Measurements from ENCODE around the gene CCDC187.
A peak's percentile ranks its signal among the peaks of the same experiment; 100 is the strongest.

Gene CCDC187

DNA sequence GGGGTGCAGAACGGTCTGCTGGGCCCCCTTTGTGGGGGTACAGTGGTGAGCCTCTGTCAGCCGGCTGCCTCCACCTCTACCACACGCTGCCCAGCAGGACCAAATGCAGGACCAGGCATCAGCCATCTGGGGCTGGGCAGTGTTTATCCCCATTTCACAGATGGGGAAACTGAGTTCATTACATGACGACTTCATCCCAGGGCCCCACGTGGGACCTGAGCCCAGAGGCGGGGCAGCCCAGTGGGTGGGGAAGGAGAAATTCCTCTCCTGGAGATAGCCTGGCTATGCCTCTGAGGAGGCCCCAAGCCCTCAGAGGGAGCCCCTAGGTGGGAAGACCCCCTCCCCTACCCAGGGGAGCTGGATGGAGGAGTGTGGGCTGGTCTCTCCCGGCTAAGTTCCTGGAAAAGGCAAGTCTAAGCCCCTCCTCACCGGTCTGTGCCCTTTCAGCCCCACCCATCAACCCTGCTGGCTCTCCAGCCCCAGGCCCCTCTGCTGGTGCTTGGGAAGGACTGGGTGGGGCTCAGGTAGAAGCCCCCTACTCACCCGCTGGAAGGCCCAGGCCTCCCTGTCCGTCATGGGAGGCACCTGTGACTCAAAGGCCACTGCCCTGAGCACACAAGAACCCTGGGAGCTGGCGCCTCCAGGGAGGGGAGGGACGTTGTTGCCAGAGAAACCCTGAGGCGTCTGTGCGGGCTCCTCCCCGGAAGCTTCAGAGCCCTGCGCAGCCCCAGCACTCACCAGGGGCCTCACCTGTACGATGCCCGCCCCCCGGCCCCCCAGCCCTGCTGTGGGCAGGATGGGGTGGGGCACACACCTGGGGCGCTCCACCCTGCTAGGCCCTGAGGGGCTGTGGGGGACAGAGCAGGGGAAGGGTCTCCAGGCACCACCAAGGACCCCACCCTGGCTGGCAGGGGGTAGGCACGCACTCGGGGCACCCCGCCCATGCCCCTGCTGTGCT, 7.4 kb upstream of the CCDC187 start:
- TF ChIP-seq CTCF (IDR thresholded peaks at IDR 0.05; ENCODE audit: insufficient read depth, low read depth, low read length, missing control alignments), result no peak
- peak; percentile 29 for DNase-seq (ENCODE audit: low read depth)
- no peak overlapping the region for H3K4me3 ChIP-seq (ENCODE audit: low read depth, low read length)

DNA sequence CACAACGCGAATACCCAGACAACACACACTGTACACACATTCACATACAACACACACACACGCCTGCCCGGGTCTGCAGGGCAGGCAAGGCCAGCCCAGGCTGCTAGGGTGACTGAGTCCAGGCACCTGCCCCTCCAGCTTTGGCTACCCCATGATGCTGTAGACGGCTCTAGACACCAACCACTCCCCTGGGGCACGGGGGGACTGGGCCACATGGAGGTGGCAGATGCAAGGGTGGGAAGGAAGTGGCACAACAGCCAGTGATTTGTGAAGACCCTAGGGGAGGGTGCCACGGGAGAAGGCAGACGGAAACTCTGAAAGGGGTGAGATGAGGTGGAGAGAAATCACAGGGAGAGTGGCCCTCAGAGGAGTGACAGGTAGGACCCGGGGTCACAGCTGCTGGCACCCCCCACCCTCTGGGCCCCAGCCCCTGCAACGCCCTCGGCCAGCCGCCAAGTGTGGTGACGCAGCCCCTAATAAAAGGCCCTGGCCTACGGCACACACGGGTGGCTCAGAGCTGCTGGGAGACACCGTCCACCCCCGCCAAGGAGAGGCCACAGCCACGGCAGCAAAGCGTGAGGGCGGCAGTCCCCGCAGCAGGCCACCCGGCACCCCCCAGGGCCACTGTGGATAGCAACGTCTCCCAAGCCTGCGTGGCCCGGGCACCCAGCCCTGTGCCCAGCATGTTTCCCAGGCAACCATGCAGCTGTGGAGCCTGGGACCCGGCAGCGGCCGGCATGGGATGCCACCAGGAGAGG, 6.6 kb upstream of the CCDC187 start:
- no peak overlapping the region for H3K4me3 ChIP-seq (ENCODE audit: low read depth, low read length)
- TF ChIP-seq CTCF (IDR thresholded peaks at IDR 0.05; ENCODE audit: insufficient read depth, low read depth, low read length, missing control alignments), result no peak
- no peak for DNase-seq (ENCODE audit: low read depth)

- DNase-seq (ENCODE audit: low read depth), result no peak
- no peak overlapping the region for H3K4me3 ChIP-seq (ENCODE audit: low read depth, low read length)
- no peak for TF ChIP-seq CTCF (IDR thresholded peaks at IDR 0.05; ENCODE audit: insufficient read depth, low read depth, low read length, missing control alignments)
Observed at GRCh38 chr9:136309806-136310220, 5.9 kb upstream of the CCDC187 start.

- H3K4me3 ChIP-seq (ENCODE audit: low read depth, low read length), result no peak overlapping the region
- TF ChIP-seq CTCF (IDR thresholded peaks at IDR 0.05; ENCODE audit: insufficient read depth, low read depth, low read length, missing control alignments), result no peak
- peak; percentile 49 for DNase-seq (ENCODE audit: low read depth)
Observed at GRCh38 chr9:136309101-136309801, 5.4 kb upstream of the CCDC187 start.

- H3K4me3 ChIP-seq (ENCODE audit: low read depth, low read length), result no peak overlapping the region
- no peak for DNase-seq (ENCODE audit: low read depth)
- no peak for TF ChIP-seq CTCF (IDR thresholded peaks at IDR 0.05; ENCODE audit: insufficient read depth, low read depth, low read length, missing control alignments)
Observed at GRCh38 chr9:136308702-136309053, 4.8 kb upstream of the CCDC187 start.

DNA sequence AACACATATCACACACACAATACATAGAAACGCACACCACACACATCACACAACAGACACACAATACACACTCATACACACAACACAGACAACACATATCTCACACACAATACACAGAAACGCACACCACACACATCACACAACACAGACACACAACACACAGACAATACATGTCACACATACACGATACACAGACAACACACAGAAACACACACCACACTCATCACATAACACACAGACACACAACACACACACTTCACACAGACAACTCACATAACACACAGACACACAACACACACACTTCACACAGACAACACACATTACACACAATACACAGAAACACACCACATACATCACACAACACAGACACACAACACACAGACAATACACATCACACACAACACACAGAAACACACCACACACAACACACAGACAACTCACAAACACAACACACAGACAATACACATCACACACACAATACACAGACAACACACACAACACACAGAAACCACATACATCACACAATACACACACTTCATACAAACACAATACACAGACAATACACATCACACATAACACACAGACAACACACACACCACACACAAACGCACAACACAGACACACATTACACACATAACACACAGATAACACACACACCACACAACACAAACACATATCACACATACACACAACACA, 4.3 kb upstream of the CCDC187 start:
- no peak for DNase-seq (ENCODE audit: low read depth)
- TF ChIP-seq CTCF (IDR thresholded peaks at IDR 0.05; ENCODE audit: insufficient read depth, low read depth, low read length, missing control alignments), result no peak
- no peak overlapping the region for H3K4me3 ChIP-seq (ENCODE audit: low read depth, low read length)
